PC-3 (cell line): ENCODE measurements around the gene KSR2.

Experiments
- CTCF ChIP-seq: fragments of 300-600 bp; sonication (generic); conservative IDR thresholded peaks from 2 replicates; pipeline ENCODE4 v1.5.1; 2017; ENCODE audit warnings: antibody characterized with exemption, low read depth, mild to moderate bottlenecking, low read length
- EZH2 ChIP-seq: fragments of 300-600 bp; sonication (generic); IDR thresholded peaks from one replicate; pipeline ENCODE4 v1.6.1; 2017; ENCODE audit warnings: antibody characterized with exemption, mild to moderate bottlenecking, low read length; ENCODE audit not compliant: unreplicated experiment
- EZH2phosphoT487 ChIP-seq: fragments of 300-600 bp; sonication (generic); IDR thresholded peaks from 2 replicates; pipeline ENCODE4 v1.6.1; 2018; ENCODE audit warnings: mild to moderate bottlenecking, antibody characterized with exemption, low read length, borderline replicate concordance

DNA sequence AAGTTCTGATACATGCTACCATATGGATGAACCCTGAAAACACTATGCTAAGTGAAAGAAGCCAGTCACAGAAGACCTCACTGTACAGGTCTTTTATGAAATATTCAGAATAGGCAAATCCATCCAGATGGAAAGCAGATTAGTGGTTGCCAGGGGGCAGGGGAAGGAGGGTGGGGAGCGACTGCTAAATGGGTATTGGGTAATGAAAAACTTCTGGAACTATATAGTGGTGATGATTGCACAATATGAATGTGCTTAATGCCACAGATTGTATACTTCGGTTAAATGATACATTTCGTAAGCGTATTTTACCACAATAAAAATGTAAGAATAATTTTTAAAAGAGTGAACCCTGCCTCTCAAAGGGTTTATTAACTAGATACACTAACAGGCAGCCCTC lies 11.8 kb upstream of the KSR2 start:
- no peak for TF ChIP-seq EZH2
- no peak for TF ChIP-seq CTCF
- TF ChIP-seq EZH2phosphoT487, result no peak
